ENCODE measurements around the gene RPS18.
"Not testable (repeated sequence)": the region's sequence is repeated elsewhere in the genome, so short reads cannot be mapped to it uniquely, and the experiment has no call there.

RPS18 gene
- 1,136 to 2,069 (median 1,850) reads per million in 9 experiments for total RNA-seq

GRCh38 chr6:33271468-33272274 is at the start of gene RPS18, which contains the start of gene VPS52:
RPS18 (plus strand) TSS chr6:33272075; CDS start chr6:33272120, 45 bp downstream.
VPS52 (minus strand) TSS chr6:33271876; CDS start chr6:33271675, 201 bp downstream.
- DNase-seq (peak; percentile 91 to 96 (median 91)), ATAC-seq (replicated peaks) (peak; percentile 89)
- no peaks in the 10 kb centered on the region for H3K27me3 Mint-ChIP-seq
- no peaks in the 10 kb centered on the region for H3K9me3 Mint-ChIP-seq
- H3K27ac Mint-ChIP-seq, result peak within 1 kb of the TSS; percentile 99
- H3K36me3 Mint-ChIP-seq (ENCODE audit: insufficient read depth), result peaks cover 76% of the 10 kb centered on the region
- peaks cover 46 to 51% of the 10 kb centered on the region in 2 donors for H3K4me1 Mint-ChIP-seq (ENCODE audit: low read depth in 2 of 2)
- peak within 1 kb of the TSS; percentile 97 to 98 for H3K4me3 Mint-ChIP-seq

GRCh38 chr6:33226503-33227120 is 45.3 kb upstream of the RPS18 start:
- peaks cover 50 to 70% of the 10 kb centered on the region in 2 donors for H3K27me3 Mint-ChIP-seq
- H3K4me1 Mint-ChIP-seq (ENCODE audit: low read depth in 2 of 2); H3K27ac Mint-ChIP-seq; H3K36me3 Mint-ChIP-seq (ENCODE audit: insufficient read depth); H3K9me3 Mint-ChIP-seq; DNase-seq; ATAC-seq (replicated peaks); H3K4me3 Mint-ChIP-seq: not testable (repeated sequence)

- H3K4me3 Mint-ChIP-seq, result no peak overlapping the region
- H3K36me3 Mint-ChIP-seq (ENCODE audit: insufficient read depth), result peaks cover 3% of the 10 kb centered on the region
- no peak for ATAC-seq (replicated peaks)
- peaks cover 43 to 73% of the 10 kb centered on the region in 2 donors for H3K27me3 Mint-ChIP-seq
- no peak for DNase-seq
- no peaks in the 10 kb centered on the region for H3K9me3 Mint-ChIP-seq
- no peak overlapping the region for H3K27ac Mint-ChIP-seq
- no peaks in the 10 kb centered on the region for H3K4me1 Mint-ChIP-seq (ENCODE audit: low read depth in 2 of 2)
These were observed 36.6 kb upstream of the RPS18 start for GRCh38 chr6:33235221-33235634.

GRCh38 chr6:33236328-33236727 is 35.5 kb upstream of the RPS18 start:
- Mint-ChIP-seq H3K36me3 (ENCODE audit: insufficient read depth) (peaks cover 3% of the 10 kb centered on the region), H3K27me3 (peaks cover 43 to 69% of the 10 kb centered on the region in 2 donors), H3K4me3 (no peak overlapping the region), H3K4me1 (ENCODE audit: low read depth in 2 of 2) (no peaks in the 10 kb centered on the region), H3K9me3 (no peaks in the 10 kb centered on the region), H3K27ac (no peak overlapping the region)
- DNase-seq (no peak), ATAC-seq (replicated peaks) (no peak)

GRCh38 chr6:33236852-33237251 is 35.0 kb upstream of the RPS18 start:
- Mint-ChIP-seq H3K27ac (no peak overlapping the region), H3K4me3 (no peak overlapping the region), H3K9me3 (no peaks in the 10 kb centered on the region), H3K4me1 (ENCODE audit: low read depth in 2 of 2) (no peaks in the 10 kb centered on the region), H3K36me3 (ENCODE audit: insufficient read depth) (peaks cover 3% of the 10 kb centered on the region), H3K27me3 (peaks cover 39 to 64% of the 10 kb centered on the region in 2 donors)
- ATAC-seq (replicated peaks) (no peak), DNase-seq (no peak)

- H3K27me3 Mint-ChIP-seq, result peaks cover 39 to 55% of the 10 kb centered on the region in 2 donors
- H3K27ac Mint-ChIP-seq, result no peak overlapping the region
- ATAC-seq (replicated peaks), result no peak
These were observed 34.1 kb upstream of the RPS18 start for GRCh38 chr6:33237741-33238140.

GRCh38 chr6:33241968-33242367 is 29.9 kb upstream of the RPS18 start:
- Mint-ChIP-seq H3K4me1 (ENCODE audit: low read depth in 2 of 2) (no peaks in the 10 kb centered on the region), H3K9me3 (no peaks in the 10 kb centered on the region), H3K27ac (no peak overlapping the region), H3K4me3 (no peak overlapping the region), H3K27me3 (peaks cover 20 to 28% of the 10 kb centered on the region in 2 donors), H3K36me3 (ENCODE audit: insufficient read depth) (peaks cover 7% of the 10 kb centered on the region)
- peak; percentile 26 for ATAC-seq (replicated peaks)
- no peak for DNase-seq

More at GRCh38 chr6:33237741-33238140, 34.1 kb upstream of the RPS18 start:
- Mint-ChIP-seq H3K4me3 (no peak overlapping the region), H3K4me1 (ENCODE audit: low read depth in 2 of 2) (no peaks in the 10 kb centered on the region), H3K36me3 (ENCODE audit: insufficient read depth) (peaks cover 3% of the 10 kb centered on the region), H3K9me3 (no peaks in the 10 kb centered on the region)
- no peak for DNase-seq

GRCh38 chr6:33243476-33243875 is 28.4 kb upstream of the RPS18 start:
- peaks cover 7% of the 10 kb centered on the region for H3K36me3 Mint-ChIP-seq (ENCODE audit: insufficient read depth)
- H3K9me3 Mint-ChIP-seq, result no peaks in the 10 kb centered on the region
- no peak overlapping the region for H3K27ac Mint-ChIP-seq
- no peak overlapping the region for H3K4me3 Mint-ChIP-seq
- ATAC-seq (replicated peaks), result no peak
- H3K27me3 Mint-ChIP-seq, result peaks cover 20 to 25% of the 10 kb centered on the region in 2 donors
- peaks cover 2 to 5% of the 10 kb centered on the region in 2 donors for H3K4me1 Mint-ChIP-seq (ENCODE audit: low read depth in 2 of 2)
- no peak for DNase-seq

- peak overlapping the region; percentile 90 to 92 for H3K4me3 Mint-ChIP-seq
- peaks cover 0 to 6% of the 10 kb centered on the region in 2 donors for H3K27me3 Mint-ChIP-seq
- H3K27ac Mint-ChIP-seq, result peak overlapping the region; percentile 96 to 97
- peaks cover 19% of the 10 kb centered on the region for H3K36me3 Mint-ChIP-seq (ENCODE audit: insufficient read depth)
- DNase-seq, result peak; percentile 89 to 95 (median 92)
- no peaks in the 10 kb centered on the region for H3K9me3 Mint-ChIP-seq
- peaks cover 26% of the 10 kb centered on the region in 2 donors for H3K4me1 Mint-ChIP-seq (ENCODE audit: low read depth in 2 of 2)
- ATAC-seq (replicated peaks), result peak; percentile 40
These were observed 23.8 kb upstream of the RPS18 start for GRCh38 chr6:33247977-33248642.

- Mint-ChIP-seq H3K4me1 (ENCODE audit: low read depth in 2 of 2) (peaks cover 26% of the 10 kb centered on the region in 2 donors), H3K9me3 (no peaks in the 10 kb centered on the region), H3K4me3 (peak overlapping the region; percentile 90 to 92), H3K27me3 (peaks cover 0 to 2% of the 10 kb centered on the region in 2 donors), H3K27ac (peak overlapping the region; percentile 96 to 97), H3K36me3 (ENCODE audit: insufficient read depth) (peaks cover 21% of the 10 kb centered on the region)
- ATAC-seq (replicated peaks), result peak; percentile 20
- no peak for DNase-seq
These were observed 23.3 kb upstream of the RPS18 start for GRCh38 chr6:33248643-33248931.

GRCh38 chr6:33248932-33249731 is 22.7 kb upstream of the RPS18 start:
- DNase-seq (peak; percentile 93 to 96 (median 95)), ATAC-seq (replicated peaks) (peak; percentile 84)
- H3K27ac Mint-ChIP-seq, result peak overlapping the region; percentile 96 to 97
- H3K36me3 Mint-ChIP-seq (ENCODE audit: insufficient read depth), result peaks cover 17% of the 10 kb centered on the region
- H3K9me3 Mint-ChIP-seq, result no peaks in the 10 kb centered on the region
- H3K27me3 Mint-ChIP-seq, result no peaks in the 10 kb centered on the region
- H3K4me3 Mint-ChIP-seq, result peak overlapping the region; percentile 90 to 92
- peaks cover 26% of the 10 kb centered on the region in 2 donors for H3K4me1 Mint-ChIP-seq (ENCODE audit: low read depth in 2 of 2)

- H3K9me3 Mint-ChIP-seq, result no peaks in the 10 kb centered on the region
- no peaks in the 10 kb centered on the region for H3K27me3 Mint-ChIP-seq
- peaks cover 26% of the 10 kb centered on the region in 2 donors for H3K4me1 Mint-ChIP-seq (ENCODE audit: low read depth in 2 of 2)
- H3K27ac Mint-ChIP-seq, result peak overlapping the region; percentile 96 to 97
- DNase-seq, result no peak
- ATAC-seq (replicated peaks), result no peak
- peaks cover 17% of the 10 kb centered on the region for H3K36me3 Mint-ChIP-seq (ENCODE audit: insufficient read depth)
- peak overlapping the region; percentile 90 to 92 for H3K4me3 Mint-ChIP-seq
These were observed 21.9 kb upstream of the RPS18 start for GRCh38 chr6:33249732-33250630.
